Vagina (tissue), 2 donors: ENCODE data around the gene GKN2. TPM values are rescaled to one million over a fixed set of nuclear protein-coding genes. Genes with fewer than 3 reads are reported as not detected.

ENCODE experiments used
- DNase-seq, 2 donors: peaks; one replicate each; pipeline ENCODE4 v3.0.0-alpha.2; 2017; ENCODE audit errors: extremely low spot score in 2 of 2
- H3K27ac ChIP-seq: fragments of 200-600 bp; sonication (generic); one replicate; pipeline ENCODE4 v1.5.1; 2019
- H3K27me3 ChIP-seq: fragments of 200-600 bp; sonication (generic); one replicate; pipeline ENCODE4 v1.5.1; 2019
- H3K36me3 ChIP-seq, 2 donors: fragments of 200-600 bp; sonication (generic); one replicate each; pipeline ENCODE4 v1.5.1; 2017 to 2019
- H3K4me1 ChIP-seq: fragments of 200-600 bp; sonication (generic); one replicate; pipeline ENCODE4 v1.5.1; 2019
- H3K4me3 ChIP-seq, 2 donors: fragments of 200-600 bp; sonication (generic); 1 replicate in 1 of 2; 2 replicates in 1 of 2; pipeline ENCODE4 v1.5.1; 2016 to 2019
- H3K9me3 ChIP-seq: fragments of 200-600 bp; sonication (generic); one replicate; pipeline ENCODE4 v1.5.1; 2019
- CTCF ChIP-seq, 3 experiments: fragments of 450-650 bp in 2 of 3; fragments of 200-600 bp in 1 of 3; sonication (generic) in 1 of 3; IDR thresholded peaks; one replicate each; pipeline ENCODE4 v1.5.1; 2017 to 2019; ENCODE audit warnings: antibody characterized with exemption in 3 of 3, mild to moderate bottlenecking in 2 of 3, moderate library complexity in 2 of 3
- POLR2A ChIP-seq, 2 donors: fragments of 450-650 bp; IDR thresholded peaks; one replicate each; pipeline ENCODE4 v1.6.1; 2017; ENCODE audit warnings: antibody characterized with exemption in 2 of 2, mild to moderate bottlenecking in 2 of 2, moderate library complexity in 2 of 2
- POLR2AphosphoS5 ChIP-seq, 2 donors: sonication (generic); formaldehyde crosslinking; IDR thresholded peaks; one replicate each; pipeline ENCODE4 v1.9.0; 2017; ENCODE audit warnings: antibody characterized with exemption in 2 of 2, mild to moderate bottlenecking in 2 of 2, low read depth in 1 of 2; ENCODE audit not compliant: insufficient read depth in 1 of 2
- intact Hi-C: fragments of 100-400 bp; cut with DNase I; formaldehyde crosslinking; loops from one replicate; pipeline ENCODE4 v1.15.1; 2023
- total RNA-seq: library from RNA; depleted of rRNA; stranded (reverse); fragments of >200 nt; gene quantifications from one replicate; pipeline ENCODE4 v1.2.3, GENCODE V29; 2016

The GKN2 gene
- total RNA-seq, 1 donor from 2014 or later: not detected

DNA sequence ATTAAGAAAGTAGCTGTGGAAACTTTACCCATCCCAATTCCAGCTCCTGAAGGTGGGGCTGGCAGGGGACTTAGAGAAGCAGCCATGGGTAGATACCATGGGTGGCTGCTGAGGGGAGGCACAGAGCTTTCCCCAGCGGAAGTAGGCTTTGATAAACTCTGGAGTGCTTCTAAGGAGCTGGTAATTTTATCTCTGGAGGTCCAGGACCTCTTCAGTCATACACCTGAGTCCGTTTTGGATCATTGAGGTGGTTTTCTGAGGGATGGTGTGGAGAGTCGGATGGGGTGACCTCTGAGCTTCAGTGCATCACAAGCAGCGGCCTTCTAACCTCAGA, 44.8 kb downstream of the GKN2 start:
- Histone ChIP-seq H3K4me3 (no peak overlapping the region), H3K36me3 (no peaks in the 10 kb centered on the region), H3K27me3 (no peaks in the 10 kb centered on the region), H3K4me1 (peaks cover 16% of the 10 kb centered on the region), H3K27ac (no peak overlapping the region), H3K9me3 (no peaks in the 10 kb centered on the region)
- no peak for TF ChIP-seq POLR2A (IDR thresholded peaks at IDR 0.05)
- TF ChIP-seq CTCF (IDR thresholded peaks at IDR 0.05): no peak
- no peak for TF ChIP-seq POLR2AphosphoS5 (IDR thresholded peaks at IDR 0.05; ENCODE audit: insufficient read depth in 1 of 2, low read depth in 1 of 2)
- intact Hi-C loops: no loop called here
- DNase-seq: no peak

- intact Hi-C loops: no loop called here
Measured at GRCh38 chr2:68907232-68907919, 45.3 kb downstream of the GKN2 start.

DNA sequence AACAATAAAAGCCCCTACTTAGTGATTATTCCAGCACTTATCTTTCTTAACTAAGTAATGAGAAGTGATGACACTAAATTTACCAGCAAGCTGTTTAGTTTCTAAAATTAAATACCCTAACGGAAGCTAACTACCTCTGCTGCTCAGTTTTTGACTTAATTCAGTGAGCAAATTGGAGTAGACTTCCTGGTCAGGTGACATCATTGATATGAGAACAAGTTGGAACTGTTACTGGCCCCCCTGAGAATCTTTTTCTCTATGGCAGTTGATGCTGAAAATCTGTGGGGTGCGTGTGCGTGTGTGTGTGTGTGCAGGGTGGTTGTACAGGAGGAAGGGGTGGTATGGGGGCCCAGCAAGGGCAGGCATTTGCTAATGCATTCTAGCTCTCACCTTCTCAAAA, 46.0 kb downstream of the GKN2 start:
- TF ChIP-seq POLR2AphosphoS5 (IDR thresholded peaks at IDR 0.05; ENCODE audit: insufficient read depth in 1 of 2, low read depth in 1 of 2) (no peak), POLR2A (IDR thresholded peaks at IDR 0.05) (no peak), CTCF (IDR thresholded peaks at IDR 0.05) (no peak)
- DNase-seq: no peak
- intact Hi-C loops: no loop called here
- H3K27me3 ChIP-seq: no peaks in the 10 kb centered on the region
- no peak overlapping the region for H3K4me3 ChIP-seq
- H3K9me3 ChIP-seq: no peaks in the 10 kb centered on the region
- no peaks in the 10 kb centered on the region for H3K36me3 ChIP-seq
- no peak overlapping the region for H3K27ac ChIP-seq
- peaks cover 16% of the 10 kb centered on the region for H3K4me1 ChIP-seq

More at GRCh38 chr2:68907232-68907919, 45.3 kb downstream of the GKN2 start:
- no peak for TF ChIP-seq CTCF (IDR thresholded peaks at IDR 0.05)
- TF ChIP-seq POLR2AphosphoS5 (IDR thresholded peaks at IDR 0.05; ENCODE audit: insufficient read depth in 1 of 2, low read depth in 1 of 2): no peak
- TF ChIP-seq POLR2A (IDR thresholded peaks at IDR 0.05): no peak
- Histone ChIP-seq H3K36me3 (no peaks in the 10 kb centered on the region), H3K4me3 (no peak overlapping the region), H3K27me3 (no peaks in the 10 kb centered on the region), H3K4me1 (peaks cover 16% of the 10 kb centered on the region), H3K9me3 (no peaks in the 10 kb centered on the region), H3K27ac (no peak overlapping the region)
- no peak for DNase-seq

DNA sequence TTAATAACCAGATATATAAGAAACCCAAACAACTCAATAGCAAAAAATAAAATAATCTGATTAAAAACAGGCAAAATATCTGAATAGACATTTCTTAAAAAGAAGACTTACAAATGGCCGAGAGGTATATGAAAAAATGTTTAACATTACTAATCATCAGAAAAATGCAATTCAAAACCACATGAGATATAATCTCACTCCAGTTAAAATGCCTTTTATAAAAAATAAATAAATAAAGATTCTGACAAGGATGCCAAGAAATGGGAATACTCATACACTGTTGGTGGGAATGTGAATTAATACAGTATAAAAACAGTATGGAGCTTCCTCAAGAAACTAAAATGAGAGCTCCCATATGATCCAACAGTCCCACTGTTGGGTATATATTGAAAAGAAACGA, 47.6 kb downstream of the GKN2 start:
- intact Hi-C loops: no loop called here
- TF ChIP-seq CTCF (IDR thresholded peaks at IDR 0.05): no peak
- no peak for TF ChIP-seq POLR2AphosphoS5 (IDR thresholded peaks at IDR 0.05; ENCODE audit: insufficient read depth in 1 of 2, low read depth in 1 of 2)
- no peak for TF ChIP-seq POLR2A (IDR thresholded peaks at IDR 0.05)

GRCh38 chr2:68901561-68901960, 51.1 kb downstream of the GKN2 start:
- no peaks in the 10 kb centered on the region for H3K4me1 ChIP-seq
- DNase-seq: no peak
- no peaks in the 10 kb centered on the region for H3K36me3 ChIP-seq
- peaks cover 4% of the 10 kb centered on the region for H3K9me3 ChIP-seq
- H3K4me3 ChIP-seq: no peak overlapping the region
- intact Hi-C loops: no loop called here
- TF ChIP-seq POLR2A (IDR thresholded peaks at IDR 0.05) (no peak), CTCF (IDR thresholded peaks at IDR 0.05) (no peak), POLR2AphosphoS5 (IDR thresholded peaks at IDR 0.05; ENCODE audit: insufficient read depth in 1 of 2, low read depth in 1 of 2) (no peak)
- no peak overlapping the region for H3K27ac ChIP-seq
- H3K27me3 ChIP-seq: no peaks in the 10 kb centered on the region

More for the DNA sequence above, 47.6 kb downstream of the GKN2 start:
- no peak overlapping the region for H3K27ac ChIP-seq
- peaks cover 4% of the 10 kb centered on the region for H3K9me3 ChIP-seq
- H3K36me3 ChIP-seq: no peaks in the 10 kb centered on the region
- H3K4me3 ChIP-seq: no peak overlapping the region
- no peaks in the 10 kb centered on the region for H3K27me3 ChIP-seq
- DNase-seq: no peak
- H3K4me1 ChIP-seq: peaks cover 16% of the 10 kb centered on the region
